Measurements from ENCODE around the gene GPATCH4.

The GPATCH4 gene

DNA sequence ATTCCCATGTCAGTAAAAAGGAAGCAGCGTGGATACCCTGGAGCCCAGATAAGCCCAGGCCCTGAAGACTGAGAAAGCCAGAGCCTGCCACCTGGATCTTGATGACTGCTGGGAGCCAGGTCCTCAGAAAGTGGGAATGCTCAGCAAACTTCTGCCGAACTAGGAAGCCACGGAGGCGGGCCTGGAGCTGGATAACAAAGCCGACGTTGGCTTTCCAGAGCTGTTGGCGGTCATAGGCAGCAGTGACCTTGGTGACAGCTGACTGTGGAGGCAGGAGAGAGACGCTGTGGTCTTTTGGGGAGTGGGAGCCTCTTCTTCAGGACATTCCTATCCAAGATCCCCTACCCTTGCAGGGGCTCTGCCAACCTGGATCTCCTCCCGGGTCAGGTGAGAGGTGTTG, 53.3 kb downstream of the GPATCH4 start:
- DNase-seq (ENCODE audit: low read depth in 2 of 2): no peak

DNA sequence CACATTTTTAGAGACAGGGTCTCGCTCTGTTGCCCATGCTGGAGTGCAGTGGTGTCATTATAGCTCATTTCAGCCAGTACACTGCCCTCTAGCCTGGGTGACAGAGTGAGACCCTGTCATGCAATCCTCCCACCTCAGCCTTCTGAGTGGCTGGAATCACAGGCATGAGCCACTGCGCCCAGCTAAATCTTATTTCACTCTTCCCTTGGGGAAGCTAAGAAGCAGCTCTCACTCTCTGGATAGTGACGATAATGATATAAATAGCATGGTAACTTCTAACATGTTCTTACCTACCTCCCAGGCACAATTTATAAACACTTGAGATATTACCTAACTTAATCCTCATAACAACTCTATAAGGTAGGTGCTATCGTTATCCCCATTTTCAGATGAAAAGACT, 53.8 kb downstream of the GPATCH4 start:
- no peak for DNase-seq (ENCODE audit: low read depth in 2 of 2)

DNA sequence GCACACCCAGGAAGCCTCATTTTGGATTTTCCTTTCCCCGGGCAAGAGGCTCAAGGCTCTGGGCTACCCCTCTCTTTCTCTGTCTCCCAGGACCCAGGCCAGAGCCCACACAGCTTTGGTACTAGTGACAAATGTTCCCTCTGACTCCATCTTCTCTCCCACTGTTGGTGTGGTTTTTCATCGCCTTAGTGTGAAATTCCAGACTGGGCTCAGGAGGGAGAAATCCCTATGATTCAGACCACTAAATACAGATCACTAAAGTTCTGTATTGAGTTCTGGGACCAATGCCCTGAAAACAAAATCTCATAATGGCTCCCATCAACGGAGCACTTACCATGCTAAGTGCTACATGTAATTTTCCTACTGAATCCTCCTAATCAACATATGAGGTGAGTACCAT, 55.0 kb downstream of the GPATCH4 start:
- no peak for DNase-seq (ENCODE audit: low read depth in 2 of 2)

DNA sequence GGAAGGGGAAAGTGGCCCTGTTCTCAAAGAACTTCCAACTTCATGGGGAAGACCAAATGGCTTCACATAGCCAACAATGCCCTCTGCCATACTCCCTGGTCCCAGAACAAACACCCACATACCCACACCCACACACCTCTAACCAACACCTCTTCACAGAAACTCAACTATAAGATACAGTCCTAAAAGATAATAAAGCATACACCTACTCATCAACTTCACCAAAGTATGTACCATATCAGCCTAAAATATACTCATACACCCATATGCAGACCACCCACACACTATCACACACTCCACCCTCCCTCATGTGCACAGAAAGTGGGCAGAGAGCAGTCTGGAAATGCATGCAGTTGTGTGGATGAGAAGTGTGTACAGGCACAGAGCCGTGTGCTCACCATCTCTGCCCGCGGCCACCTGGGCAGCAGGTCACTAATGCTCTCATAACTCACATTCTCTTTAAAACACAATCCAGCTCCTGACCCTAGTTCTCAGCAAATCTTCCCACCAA, 56.6 kb downstream of the GPATCH4 start:
- DNase-seq (ENCODE audit: low read depth in 2 of 2): no peak

Data from stimulated activated CD8-positive, alpha-beta memory T cell treated with anti-CD3 and anti-CD28 coated beads, Interleukin-7, amount 100 ng/mL, for 1 hour (primary cell).